Adipocyte (in vitro differentiated cells): ENCODE measurements around the gene IFNLR1.
A peak's percentile ranks its signal among the peaks of the same experiment; 100 is the strongest.

Experiments
- DNase-seq: peaks from one replicate; pipeline ENCODE4 v3.0.0-alpha.2; 2015; ENCODE audit warnings: low read depth
- H3K27me3 ChIP-seq: replicated peaks from 2 replicates; pipeline ENCODE4 v1.7.0; 2013; ENCODE audit warnings: mild to moderate bottlenecking, low read length, moderate library complexity; ENCODE audit not compliant: control insufficient read depth, insufficient read depth
- H3K36me3 ChIP-seq: 2 replicates; pipeline ENCODE4 v1.7.0; 2013; ENCODE audit warnings: low read length, mild to moderate bottlenecking, moderate library complexity; ENCODE audit not compliant: control insufficient read depth, insufficient read depth, severe bottlenecking
- H3K4me1 ChIP-seq: 2 replicates; pipeline ENCODE4 v1.7.0; 2013; ENCODE audit warnings: mild to moderate bottlenecking, low read length, moderate library complexity; ENCODE audit not compliant: control insufficient read depth, insufficient read depth
- H3K4me3 ChIP-seq: 2 replicates; pipeline ENCODE4 v1.7.0; 2013; ENCODE audit warnings: mild to moderate bottlenecking, low read length, moderate library complexity
- H3K9ac ChIP-seq: 2 replicates; pipeline ENCODE4 v1.7.0; 2013; ENCODE audit warnings: mild to moderate bottlenecking, low read length, moderate library complexity
- H3K9me3 ChIP-seq: 2 replicates; pipeline ENCODE4 v1.7.0; 2013; ENCODE audit warnings: mild to moderate bottlenecking, low read length, moderate library complexity; ENCODE audit not compliant: control insufficient read depth

IFNLR1 gene

DNA sequence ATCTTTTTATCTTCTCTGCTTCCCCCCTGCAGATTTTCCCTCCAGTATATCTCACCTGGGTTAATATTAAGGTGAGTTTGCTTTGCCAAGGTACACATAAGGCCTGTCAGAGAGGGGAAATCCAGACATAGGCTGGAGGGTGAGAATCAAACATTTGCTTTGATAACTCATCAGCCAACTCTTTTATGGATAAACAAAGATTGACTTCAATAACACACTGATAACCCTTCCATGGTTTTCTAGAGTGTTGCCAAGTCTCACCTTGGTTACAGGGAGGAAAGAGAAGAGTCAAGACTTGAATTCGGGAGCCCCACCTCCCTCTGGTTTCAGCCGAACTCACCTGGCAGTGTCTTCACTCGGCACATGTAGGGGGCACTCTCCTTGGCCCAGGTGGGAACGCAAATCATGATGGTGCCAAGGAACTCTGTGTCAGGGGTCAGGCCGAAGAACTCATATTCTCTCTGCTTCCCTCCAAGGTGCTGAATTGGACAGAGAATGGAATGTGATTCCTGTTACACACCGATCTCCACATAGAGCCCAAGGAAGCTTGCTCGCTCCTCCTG is 59.2 kb downstream of the IFNLR1 start:
- H3K27me3 ChIP-seq = no peaks in the 10 kb centered on the region
- peaks cover 6% of the 10 kb centered on the region for H3K9me3 ChIP-seq
- no peak overlapping the region for H3K4me3 ChIP-seq
- no peak overlapping the region for H3K9ac ChIP-seq
- no peaks in the 10 kb centered on the region for H3K36me3 ChIP-seq
- DNase-seq = no peak
- H3K4me1 ChIP-seq = peaks cover 11% of the 10 kb centered on the region

DNA sequence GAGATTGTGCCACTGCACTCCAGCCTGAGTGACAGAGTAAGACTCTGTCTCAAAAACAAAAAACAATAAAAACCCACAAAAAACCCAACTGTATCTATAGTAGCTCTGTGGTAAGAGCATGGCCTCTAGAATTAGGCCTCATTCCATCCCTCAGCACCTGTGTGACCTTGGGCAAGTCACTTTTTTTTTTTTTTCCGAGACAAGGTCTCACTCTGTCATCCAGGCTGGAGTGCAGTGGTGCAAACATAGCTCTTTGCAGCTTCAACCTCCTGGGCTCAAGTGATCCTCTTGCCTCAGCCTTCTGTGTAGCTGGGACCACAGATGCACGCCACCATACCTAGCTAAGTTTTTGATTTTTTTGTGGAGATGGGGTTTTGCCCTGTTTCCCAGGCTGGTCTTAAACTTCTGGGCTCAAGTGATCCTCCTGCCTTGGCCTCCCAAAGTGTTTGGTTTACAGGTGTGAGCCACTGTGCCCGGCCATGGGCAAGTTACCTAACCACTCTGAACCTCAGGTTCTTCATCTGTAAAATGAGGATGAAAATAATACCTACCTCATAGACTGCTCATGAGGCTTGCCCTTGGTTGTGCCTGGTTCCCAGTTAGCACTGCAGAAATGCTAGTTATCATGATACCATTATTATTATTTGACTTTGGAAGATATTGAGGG is 59.8 kb downstream of the IFNLR1 start:
- Histone ChIP-seq H3K9ac (no peak overlapping the region), H3K9me3 (peaks cover 6% of the 10 kb centered on the region), H3K36me3 (no peaks in the 10 kb centered on the region), H3K4me3 (no peak overlapping the region), H3K27me3 (no peaks in the 10 kb centered on the region), H3K4me1 (peaks cover 11% of the 10 kb centered on the region)
- no peak for DNase-seq

- Histone ChIP-seq H3K27me3 (no peaks in the 10 kb centered on the region), H3K9ac (no peak overlapping the region), H3K9me3 (peaks cover 6% of the 10 kb centered on the region), H3K4me1 (peaks cover 11% of the 10 kb centered on the region), H3K36me3 (no peaks in the 10 kb centered on the region), H3K4me3 (no peak overlapping the region)
- no peak for DNase-seq
Observed at GRCh38 chr1:24126672-24127023, 60.4 kb downstream of the IFNLR1 start.

GRCh38 chr1:24126018-24126671 is 60.9 kb downstream of the IFNLR1 start:
- no peak overlapping the region for H3K9ac ChIP-seq
- DNase-seq = peak; percentile 29
- no peaks in the 10 kb centered on the region for H3K27me3 ChIP-seq
- H3K4me1 ChIP-seq = peaks cover 14% of the 10 kb centered on the region
- H3K9me3 ChIP-seq = peaks cover 6% of the 10 kb centered on the region
- no peak overlapping the region for H3K4me3 ChIP-seq
- no peaks in the 10 kb centered on the region for H3K36me3 ChIP-seq

DNA sequence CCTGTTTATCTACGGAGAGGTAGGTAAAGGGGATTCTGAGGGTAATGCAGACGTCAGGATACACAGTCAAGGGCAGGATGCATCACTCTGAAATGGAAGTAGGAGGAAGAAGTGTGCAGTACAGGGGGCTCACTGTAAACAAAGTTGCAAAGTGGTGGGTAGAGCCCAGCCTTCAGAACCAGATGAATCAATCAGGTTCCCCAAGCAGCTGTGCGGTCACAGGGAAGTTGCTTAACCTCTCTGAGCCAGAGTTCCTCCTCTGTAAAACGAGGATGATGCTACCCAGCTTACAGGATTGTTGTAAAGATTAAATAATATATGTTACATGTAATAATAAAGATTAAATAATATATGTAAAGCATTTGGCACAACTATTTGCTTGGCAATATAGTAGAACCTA is 61.6 kb downstream of the IFNLR1 start:
- H3K4me1 ChIP-seq = peaks cover 20% of the 10 kb centered on the region
- H3K4me3 ChIP-seq = no peak overlapping the region
- no peaks in the 10 kb centered on the region for H3K27me3 ChIP-seq
- no peaks in the 10 kb centered on the region for H3K36me3 ChIP-seq
- no peak for DNase-seq
- H3K9ac ChIP-seq = no peak overlapping the region
- H3K9me3 ChIP-seq = peaks cover 5% of the 10 kb centered on the region

DNA sequence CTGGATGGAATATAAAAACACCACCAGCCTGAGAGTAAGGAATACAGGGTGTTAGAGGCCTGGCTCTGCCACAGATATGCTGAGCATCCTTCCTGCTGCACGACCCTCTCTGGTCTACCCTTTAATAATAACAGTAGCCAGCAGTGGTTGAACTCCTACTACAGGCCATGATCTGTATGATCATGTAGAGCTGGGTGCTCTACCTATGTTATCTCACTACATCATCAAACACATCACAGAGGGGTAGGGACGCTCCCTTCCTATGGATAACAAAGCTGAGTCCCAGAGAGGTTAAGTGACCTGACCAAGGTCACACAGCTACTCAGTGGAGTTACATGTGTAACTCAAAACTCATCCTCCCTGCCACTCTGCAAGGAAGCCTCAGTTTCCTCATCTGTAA is 62.1 kb downstream of the IFNLR1 start:
- no peak for DNase-seq
- Histone ChIP-seq H3K27me3 (no peaks in the 10 kb centered on the region), H3K36me3 (no peaks in the 10 kb centered on the region), H3K9ac (no peak overlapping the region), H3K4me1 (peaks cover 25% of the 10 kb centered on the region), H3K9me3 (no peaks in the 10 kb centered on the region), H3K4me3 (no peak overlapping the region)

DNA sequence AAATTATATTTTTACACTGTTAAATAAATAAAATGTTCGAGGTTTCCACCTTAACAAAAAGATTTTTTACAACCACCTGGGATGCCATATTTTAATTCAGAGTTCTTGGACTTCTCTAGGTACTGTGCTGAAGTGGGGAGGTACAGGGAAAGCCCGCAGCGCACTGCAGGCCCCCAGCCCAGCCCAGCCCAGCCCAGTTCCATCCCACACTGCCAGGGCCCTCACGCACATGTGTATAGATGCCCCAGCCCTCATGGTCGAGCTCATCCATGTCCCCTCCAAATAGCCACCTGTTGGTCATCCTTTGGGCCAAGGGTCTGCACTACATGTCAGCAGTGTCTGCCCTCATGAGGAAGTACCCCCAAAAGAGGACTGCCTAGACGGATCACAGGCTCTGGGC is 63.5 kb downstream of the IFNLR1 start:
- H3K9me3 ChIP-seq = no peaks in the 10 kb centered on the region
- H3K27me3 ChIP-seq = no peaks in the 10 kb centered on the region
- H3K36me3 ChIP-seq = no peaks in the 10 kb centered on the region
- H3K9ac ChIP-seq = no peak overlapping the region
- no peak for DNase-seq
- H3K4me3 ChIP-seq = no peak overlapping the region
- H3K4me1 ChIP-seq = peaks cover 35% of the 10 kb centered on the region

DNA sequence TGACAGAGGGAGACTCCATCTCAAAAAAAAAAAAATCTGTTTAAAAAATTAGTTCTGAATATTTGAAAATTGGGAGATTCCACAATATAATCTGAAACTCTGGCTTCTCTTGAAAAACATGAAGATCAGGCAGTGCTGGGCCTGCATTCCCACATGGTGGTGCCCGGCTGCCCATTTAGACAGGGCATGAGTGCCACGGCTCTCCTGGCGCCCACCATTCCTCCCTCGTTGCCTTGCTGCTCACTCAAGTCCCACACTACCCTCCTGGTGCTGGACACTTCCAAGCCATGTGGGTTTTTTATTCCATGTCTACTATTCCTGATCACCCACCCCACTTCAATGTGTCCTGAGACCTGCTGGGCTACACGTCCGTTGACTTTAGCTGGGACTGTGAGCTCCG is 64.3 kb downstream of the IFNLR1 start:
- no peak overlapping the region for H3K9ac ChIP-seq
- H3K27me3 ChIP-seq = no peaks in the 10 kb centered on the region
- DNase-seq = no peak
- H3K4me1 ChIP-seq = peaks cover 42% of the 10 kb centered on the region
- H3K4me3 ChIP-seq = no peak overlapping the region
- H3K9me3 ChIP-seq = no peaks in the 10 kb centered on the region
- no peaks in the 10 kb centered on the region for H3K36me3 ChIP-seq

DNA sequence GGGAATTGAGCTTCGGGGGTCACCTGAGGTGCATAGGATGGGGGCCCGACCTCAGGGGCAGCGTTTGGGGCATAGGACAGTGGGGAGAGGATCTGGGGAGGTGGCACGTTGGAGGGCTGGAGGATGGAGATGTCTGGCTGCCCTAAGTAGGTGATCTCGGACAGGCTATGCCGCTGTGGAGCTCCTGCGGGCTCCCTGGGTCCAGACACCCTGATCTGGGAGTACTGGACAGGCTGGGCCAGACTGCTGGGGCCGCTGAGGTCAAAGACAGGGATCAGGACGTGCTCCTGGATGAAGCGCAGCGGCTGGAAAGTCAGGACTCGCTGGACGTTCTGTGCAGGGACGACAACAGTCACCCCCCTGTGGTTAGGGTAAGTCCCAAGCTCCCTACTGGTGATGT is 65.7 kb downstream of the IFNLR1 start:
- Histone ChIP-seq H3K27me3 (no peaks in the 10 kb centered on the region), H3K36me3 (no peaks in the 10 kb centered on the region), H3K9ac (no peak overlapping the region), H3K4me1 (peaks cover 47% of the 10 kb centered on the region), H3K4me3 (no peak overlapping the region), H3K9me3 (no peaks in the 10 kb centered on the region)
- no peak for DNase-seq

DNA sequence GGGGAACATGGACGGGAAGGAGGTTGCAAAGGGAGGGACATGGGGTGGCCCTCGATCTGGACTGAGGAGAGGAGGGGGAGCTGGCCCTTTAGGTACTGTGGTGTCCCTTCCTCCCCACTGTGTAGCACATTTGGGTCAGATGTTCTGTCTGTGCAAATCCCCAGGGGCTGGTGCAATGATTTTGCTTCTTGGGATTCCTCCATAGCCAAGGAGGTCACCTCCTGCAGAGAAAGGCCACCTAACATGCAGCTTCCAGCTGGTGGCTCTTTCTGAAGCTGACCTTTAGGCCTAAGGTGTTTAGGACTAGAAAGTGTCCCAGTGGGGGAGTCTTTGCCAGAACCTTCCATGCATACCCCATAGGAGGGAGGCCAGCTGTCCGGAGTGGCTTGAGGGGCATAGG is 66.1 kb downstream of the IFNLR1 start:
- H3K9ac ChIP-seq = peak overlapping the region; percentile 66
- no peaks in the 10 kb centered on the region for H3K36me3 ChIP-seq
- H3K9me3 ChIP-seq = no peaks in the 10 kb centered on the region
- H3K4me3 ChIP-seq = peak overlapping the region; percentile 61
- DNase-seq = no peak
- H3K27me3 ChIP-seq = no peaks in the 10 kb centered on the region
- peaks cover 43% of the 10 kb centered on the region for H3K4me1 ChIP-seq

GRCh38 chr1:24119859-24120756 is 67.0 kb downstream of the IFNLR1 start:
- H3K27me3 ChIP-seq = no peaks in the 10 kb centered on the region
- peak overlapping the region; percentile 61 for H3K4me3 ChIP-seq
- H3K9ac ChIP-seq = peak overlapping the region; percentile 66
- no peaks in the 10 kb centered on the region for H3K9me3 ChIP-seq
- peaks cover 39% of the 10 kb centered on the region for H3K4me1 ChIP-seq
- DNase-seq = peak; percentile 29
- no peaks in the 10 kb centered on the region for H3K36me3 ChIP-seq
